Measurements from ENCODE around the gene OR6K6.

Gene OR6K6

GRCh38 chr1:158801396-158801795, 46.9 kb downstream of the OR6K6 start:
- DNase-seq, result no peak

GRCh38 chr1:158803678-158804077, 49.2 kb downstream of the OR6K6 start:
- DNase-seq, result no peak
